ENCODE results near the gene PANX1.

PANX1 gene

DNA sequence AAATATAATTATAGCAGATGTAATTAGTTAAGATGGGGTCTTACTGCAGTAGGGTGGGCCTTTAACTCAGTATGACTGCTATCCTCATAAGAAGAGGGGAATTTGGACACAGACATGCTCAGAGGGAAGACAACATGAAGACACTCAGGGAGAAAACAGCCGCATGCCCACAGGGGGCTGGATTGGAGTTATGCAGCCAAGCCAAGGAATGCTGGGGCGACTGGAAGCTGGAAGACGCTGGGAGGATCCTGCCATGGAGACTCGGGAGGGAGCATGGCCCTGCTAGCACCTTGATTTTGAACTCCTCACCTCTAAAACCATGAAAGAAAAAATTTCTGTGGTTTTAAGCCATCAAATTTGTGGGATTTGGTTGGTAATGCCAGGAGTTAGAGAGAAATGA, 40.9 kb downstream of the PANX1 start:
- H3K27ac ChIP-seq: no peak overlapping the region
- no peak for TF ChIP-seq FOXP2 (optimal IDR thresholded peaks at IDR 0.05; ENCODE audit: control extremely low read depth, extremely low read length, insufficient read depth)
- no peak for TF ChIP-seq EZH2 (IDR thresholded peaks at IDR 0.05)
- no peak for TF ChIP-seq POLR2AphosphoS5 (IDR thresholded peaks at IDR 0.05; ENCODE audit: borderline replicate concordance, low read depth, low read length)

DNA sequence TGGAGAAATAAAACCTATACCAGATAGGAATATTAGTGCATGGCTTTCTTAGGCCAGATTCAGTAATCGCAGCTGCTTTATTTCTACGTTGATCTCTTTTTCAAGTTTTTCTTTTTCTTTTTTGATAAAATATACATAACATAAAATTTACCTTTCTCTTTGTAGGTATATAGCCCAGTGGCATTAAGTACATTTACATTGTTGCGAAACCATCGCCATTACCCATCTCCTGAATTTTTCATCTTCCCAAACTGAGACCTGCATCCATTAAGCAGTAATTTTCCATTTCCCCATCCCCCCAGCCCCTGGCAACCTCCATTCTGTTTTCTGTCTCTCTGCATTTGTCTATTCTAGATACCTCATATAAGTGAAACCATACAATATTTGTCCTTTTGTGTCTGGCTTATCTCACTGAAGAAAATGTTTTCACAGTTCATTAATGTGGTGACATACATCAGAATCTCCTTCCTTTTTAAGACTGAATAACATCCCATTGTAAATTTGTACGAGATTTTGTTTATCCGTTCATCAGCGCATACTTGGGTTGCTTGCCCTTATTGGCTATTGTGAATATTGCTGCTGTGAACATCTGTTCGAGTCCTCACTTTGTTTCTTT, 41.4 kb downstream of the PANX1 start:
- no peak overlapping the region for H3K4me3 ChIP-seq
- TF ChIP-seq EZH2 (IDR thresholded peaks at IDR 0.05) (no peak), FOXP2 (optimal IDR thresholded peaks at IDR 0.05; ENCODE audit: control extremely low read depth, extremely low read length, insufficient read depth) (no peak), POLR2AphosphoS5 (IDR thresholded peaks at IDR 0.05; ENCODE audit: borderline replicate concordance, low read depth, low read length) (no peak)
- no peaks in the 10 kb centered on the region for H3K36me3 ChIP-seq (ENCODE audit: insufficient read depth, low read length)
- H3K9ac ChIP-seq (ENCODE audit: insufficient read length): no peak overlapping the region
- no peaks in the 10 kb centered on the region for H3K9me3 ChIP-seq (ENCODE audit: low read depth, low read length)
- no peak for DNase-seq (ENCODE audit: low read depth, low spot score)
- H3K27ac ChIP-seq: no peak overlapping the region

More for the DNA sequence above, 40.9 kb downstream of the PANX1 start:
- Histone ChIP-seq H3K9me3 (ENCODE audit: low read depth, low read length) (no peaks in the 10 kb centered on the region), H3K9ac (ENCODE audit: insufficient read length) (no peak overlapping the region), H3K4me3 (no peak overlapping the region), H3K36me3 (ENCODE audit: insufficient read depth, low read length) (no peaks in the 10 kb centered on the region)
- no peak for DNase-seq (ENCODE audit: low read depth, low spot score)

DNA sequence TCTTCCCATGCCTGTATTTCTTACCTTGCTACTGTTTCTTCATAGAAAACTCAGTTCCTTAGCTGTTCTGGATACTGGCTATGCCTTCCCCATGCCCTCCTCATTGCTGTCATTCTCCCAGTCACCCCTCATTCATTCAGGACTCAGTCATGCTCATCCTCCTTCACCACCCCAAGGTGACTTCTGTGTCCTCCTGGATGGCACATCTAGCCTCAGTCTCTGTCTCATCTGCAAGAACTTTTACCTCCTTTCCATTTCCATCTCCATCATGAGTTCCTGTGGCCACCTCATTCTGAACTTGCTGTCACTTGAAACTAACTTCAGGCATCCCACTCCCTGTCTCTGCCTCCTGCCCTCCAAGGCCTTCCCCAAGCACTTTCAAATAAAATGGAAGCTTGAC, 42.3 kb downstream of the PANX1 start:
- H3K27ac ChIP-seq: no peak overlapping the region
- TF ChIP-seq FOXP2 (optimal IDR thresholded peaks at IDR 0.05; ENCODE audit: control extremely low read depth, extremely low read length, insufficient read depth) (no peak), POLR2AphosphoS5 (IDR thresholded peaks at IDR 0.05; ENCODE audit: borderline replicate concordance, low read depth, low read length) (no peak), EZH2 (IDR thresholded peaks at IDR 0.05) (no peak)
- H3K36me3 ChIP-seq (ENCODE audit: insufficient read depth, low read length): no peaks in the 10 kb centered on the region
- DNase-seq (ENCODE audit: low read depth, low spot score): no peak
- no peak overlapping the region for H3K4me3 ChIP-seq
- H3K9ac ChIP-seq (ENCODE audit: insufficient read length): no peak overlapping the region
- no peaks in the 10 kb centered on the region for H3K9me3 ChIP-seq (ENCODE audit: low read depth, low read length)

DNA sequence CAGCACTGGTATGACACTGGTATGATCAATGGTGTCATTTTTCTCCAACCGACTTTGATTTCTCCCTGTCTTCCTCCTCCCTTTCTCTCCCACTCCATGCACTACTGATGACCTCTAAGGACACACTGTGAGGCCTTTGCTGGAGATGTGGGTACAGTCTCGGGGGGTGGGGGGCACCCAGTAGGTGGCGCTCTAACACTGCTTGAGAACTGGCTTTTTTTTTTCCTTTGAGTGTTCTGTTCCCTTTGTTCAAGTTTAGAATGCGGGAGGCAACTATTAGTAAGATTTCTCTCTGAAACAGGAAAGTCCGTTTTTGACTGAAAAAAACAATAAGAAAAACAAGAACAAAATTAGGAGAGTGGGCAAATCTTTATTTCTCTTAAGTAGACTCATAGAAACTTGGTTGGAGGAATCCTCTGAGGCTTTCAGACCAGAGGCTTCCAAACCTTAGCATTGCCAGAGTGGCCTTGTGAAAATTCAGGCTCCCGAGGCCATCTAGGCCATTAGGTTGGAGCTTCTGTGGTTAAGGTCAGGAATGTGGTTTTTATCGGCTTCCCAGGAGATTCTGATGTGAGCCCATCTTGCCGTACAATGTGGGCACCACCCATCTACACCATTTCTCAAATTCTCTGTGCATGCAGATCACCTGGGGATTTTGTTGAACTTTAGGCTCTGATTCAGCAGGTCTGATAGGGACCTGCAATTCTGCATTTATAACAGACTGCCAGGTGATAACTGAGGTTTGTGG, 43.2 kb downstream of the PANX1 start:
- Histone ChIP-seq H3K9ac (ENCODE audit: insufficient read length) (no peak overlapping the region), H3K4me3 (no peak overlapping the region), H3K36me3 (ENCODE audit: insufficient read depth, low read length) (no peaks in the 10 kb centered on the region), H3K27ac (no peak overlapping the region), H3K9me3 (ENCODE audit: low read depth, low read length) (no peaks in the 10 kb centered on the region)
- TF ChIP-seq POLR2AphosphoS5 (IDR thresholded peaks at IDR 0.05; ENCODE audit: borderline replicate concordance, low read depth, low read length) (no peak), EZH2 (IDR thresholded peaks at IDR 0.05) (no peak), FOXP2 (optimal IDR thresholded peaks at IDR 0.05; ENCODE audit: control extremely low read depth, extremely low read length, insufficient read depth) (no peak)
- no peak for DNase-seq (ENCODE audit: low read depth, low spot score)

DNA sequence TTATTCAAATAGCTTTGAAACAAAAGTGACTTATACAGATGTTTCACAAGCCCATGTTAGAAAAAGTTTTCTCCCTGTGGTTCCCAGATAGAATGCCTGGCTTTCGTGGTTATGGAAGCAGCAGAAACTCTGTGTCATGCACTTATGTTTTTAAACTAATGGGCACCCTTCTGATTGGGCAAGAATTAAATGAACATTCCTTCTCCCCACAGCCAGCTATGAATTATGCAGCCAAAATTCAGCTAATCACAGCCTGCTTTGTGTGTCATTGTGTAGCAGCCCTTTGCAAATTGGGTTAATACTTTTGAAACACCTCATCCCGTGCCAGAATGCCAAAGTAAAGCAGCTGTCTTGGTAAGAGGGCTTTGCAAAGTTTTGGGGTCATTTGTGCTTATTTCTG, 46.9 kb downstream of the PANX1 start:
- no peak for DNase-seq (ENCODE audit: low read depth, low spot score)
- H3K27ac ChIP-seq: no peak overlapping the region
- H3K4me3 ChIP-seq: no peak overlapping the region
- peaks cover 15% of the 10 kb centered on the region for H3K36me3 ChIP-seq (ENCODE audit: insufficient read depth, low read length)
- TF ChIP-seq FOXP2 (optimal IDR thresholded peaks at IDR 0.05; ENCODE audit: control extremely low read depth, extremely low read length, insufficient read depth) (no peak), POLR2AphosphoS5 (IDR thresholded peaks at IDR 0.05; ENCODE audit: borderline replicate concordance, low read depth, low read length) (no peak), EZH2 (IDR thresholded peaks at IDR 0.05) (no peak)
- no peaks in the 10 kb centered on the region for H3K9me3 ChIP-seq (ENCODE audit: low read depth, low read length)
- H3K9ac ChIP-seq (ENCODE audit: insufficient read length): no peak overlapping the region

DNA sequence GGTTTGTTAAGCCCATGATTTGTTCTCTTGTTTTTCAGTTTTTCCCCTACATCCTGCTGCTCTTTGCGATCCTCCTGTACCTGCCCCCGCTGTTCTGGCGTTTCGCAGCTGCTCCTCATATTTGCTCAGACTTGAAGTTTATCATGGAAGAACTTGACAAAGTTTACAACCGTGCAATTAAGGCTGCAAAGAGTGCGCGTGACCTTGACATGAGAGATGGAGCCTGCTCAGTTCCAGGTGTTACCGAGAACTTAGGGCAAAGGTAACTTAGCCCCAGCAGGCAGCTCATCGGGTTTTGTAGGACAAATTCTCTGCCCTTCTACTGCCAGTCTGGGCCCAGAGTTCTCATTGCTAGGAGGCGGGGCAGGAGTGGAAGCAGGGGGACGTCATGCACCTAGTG, 49.7 kb downstream of the PANX1 start:
- H3K4me3 ChIP-seq: no peak overlapping the region
- no peak overlapping the region for H3K27ac ChIP-seq
- H3K9me3 ChIP-seq (ENCODE audit: low read depth, low read length): no peaks in the 10 kb centered on the region

DNA sequence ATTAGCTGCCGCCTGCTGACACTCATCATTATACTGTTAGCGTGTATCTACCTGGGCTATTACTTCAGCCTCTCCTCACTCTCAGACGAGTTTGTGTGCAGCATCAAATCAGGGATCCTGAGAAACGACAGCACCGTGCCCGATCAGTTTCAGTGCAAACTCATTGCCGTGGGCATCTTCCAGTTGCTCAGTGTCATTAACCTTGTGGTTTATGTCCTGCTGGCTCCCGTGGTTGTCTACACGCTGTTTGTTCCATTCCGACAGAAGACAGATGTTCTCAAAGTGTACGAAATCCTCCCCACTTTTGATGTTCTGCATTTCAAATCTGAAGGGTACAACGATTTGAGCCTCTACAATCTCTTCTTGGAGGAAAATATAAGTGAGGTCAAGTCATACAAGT, 51.1 kb downstream of the PANX1 start:
- no peak overlapping the region for H3K4me3 ChIP-seq
- H3K36me3 ChIP-seq (ENCODE audit: insufficient read depth, low read length): peaks cover 29% of the 10 kb centered on the region
- no peak for DNase-seq (ENCODE audit: low read depth, low spot score)
- TF ChIP-seq POLR2AphosphoS5 (IDR thresholded peaks at IDR 0.05; ENCODE audit: borderline replicate concordance, low read depth, low read length) (no peak), EZH2 (IDR thresholded peaks at IDR 0.05) (no peak), FOXP2 (optimal IDR thresholded peaks at IDR 0.05; ENCODE audit: control extremely low read depth, extremely low read length, insufficient read depth) (no peak)
- no peak overlapping the region for H3K9ac ChIP-seq (ENCODE audit: insufficient read length)
- no peak overlapping the region for H3K27ac ChIP-seq
- no peaks in the 10 kb centered on the region for H3K9me3 ChIP-seq (ENCODE audit: low read depth, low read length)

More for the DNA sequence above, 49.7 kb downstream of the PANX1 start:
- no peak for DNase-seq (ENCODE audit: low read depth, low spot score)
- TF ChIP-seq POLR2AphosphoS5 (IDR thresholded peaks at IDR 0.05; ENCODE audit: borderline replicate concordance, low read depth, low read length) (no peak), FOXP2 (optimal IDR thresholded peaks at IDR 0.05; ENCODE audit: control extremely low read depth, extremely low read length, insufficient read depth) (no peak), EZH2 (IDR thresholded peaks at IDR 0.05) (no peak)
- H3K9ac ChIP-seq (ENCODE audit: insufficient read length): no peak overlapping the region
- H3K36me3 ChIP-seq (ENCODE audit: insufficient read depth, low read length): peaks cover 29% of the 10 kb centered on the region

DNA sequence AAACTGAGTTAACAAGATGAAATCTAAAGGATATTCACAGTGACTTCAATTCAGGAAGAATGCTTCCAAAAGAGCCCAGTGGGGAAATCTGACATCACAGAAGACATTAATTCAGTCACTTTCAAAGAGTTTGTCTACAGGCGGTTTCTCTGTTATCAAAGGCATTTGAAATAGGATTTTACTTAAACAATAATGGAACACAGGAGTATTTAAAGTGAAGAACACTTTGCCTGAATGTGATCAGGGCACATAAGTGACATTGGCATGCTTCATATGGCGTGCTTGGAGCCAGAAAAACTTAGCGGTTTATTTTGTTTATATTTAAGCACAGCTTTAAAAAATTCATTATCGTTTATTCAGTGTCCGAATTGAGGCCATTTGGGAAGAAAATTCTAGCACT, 52.9 kb downstream of the PANX1 start:
- H3K4me3 ChIP-seq: no peak overlapping the region
- DNase-seq (ENCODE audit: low read depth, low spot score): no peak

More for the DNA sequence above, 52.9 kb downstream of the PANX1 start:
- no peak for TF ChIP-seq FOXP2 (optimal IDR thresholded peaks at IDR 0.05; ENCODE audit: control extremely low read depth, extremely low read length, insufficient read depth)
- no peak for TF ChIP-seq POLR2AphosphoS5 (IDR thresholded peaks at IDR 0.05; ENCODE audit: borderline replicate concordance, low read depth, low read length)
- no peak for TF ChIP-seq EZH2 (IDR thresholded peaks at IDR 0.05)
- peaks cover 29% of the 10 kb centered on the region for H3K36me3 ChIP-seq (ENCODE audit: insufficient read depth, low read length)
- H3K9ac ChIP-seq (ENCODE audit: insufficient read length): no peak overlapping the region
- no peak overlapping the region for H3K27ac ChIP-seq
- H3K9me3 ChIP-seq (ENCODE audit: low read depth, low read length): no peaks in the 10 kb centered on the region
